ENCODE data around the gene CCDC197. TPM values are rescaled to one million over a fixed set of nuclear protein-coding genes. Genes with fewer than 3 reads are reported as not detected.
A peak's percentile ranks its signal among the peaks of the same experiment; 100 is the strongest.

Gene CCDC197
- total RNA-seq, 1 donor from 2014 or later = not detected

DNA sequence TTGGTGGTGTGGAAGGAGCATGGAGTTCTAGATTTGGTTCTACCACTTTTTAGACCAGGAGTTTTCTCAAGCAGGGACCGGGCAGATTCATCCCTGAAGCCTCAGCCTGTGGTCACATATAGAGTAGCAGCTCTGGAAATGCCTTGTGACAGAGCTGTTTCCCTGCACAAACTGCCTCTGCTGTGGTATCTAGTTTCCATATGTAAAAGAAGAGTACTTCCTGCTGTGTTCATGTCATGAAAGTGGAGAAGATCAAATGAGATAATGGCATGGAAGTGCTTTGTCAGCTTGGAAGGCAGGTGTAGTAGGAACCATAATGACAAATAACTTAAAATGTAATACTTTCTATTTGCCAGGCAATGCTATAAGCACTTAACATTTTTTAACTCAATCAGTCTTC is 55.1 kb downstream of the CCDC197 start:
- intact Hi-C loops (cut with DNase I) = no loop called here

GRCh38 chr14:94052662-94053061 is 55.6 kb downstream of the CCDC197 start:
- Histone ChIP-seq H3K4me3 (no peak overlapping the region), H3K27ac (no peak overlapping the region), H3K36me3 (peaks cover 99% of the 10 kb centered on the region), H3K9me3 (no peaks in the 10 kb centered on the region), H3K4me1 (peaks cover 3% of the 10 kb centered on the region), H3K27me3 (ENCODE audit: low read depth) (no peaks in the 10 kb centered on the region)
- TF ChIP-seq, protein P1, sequence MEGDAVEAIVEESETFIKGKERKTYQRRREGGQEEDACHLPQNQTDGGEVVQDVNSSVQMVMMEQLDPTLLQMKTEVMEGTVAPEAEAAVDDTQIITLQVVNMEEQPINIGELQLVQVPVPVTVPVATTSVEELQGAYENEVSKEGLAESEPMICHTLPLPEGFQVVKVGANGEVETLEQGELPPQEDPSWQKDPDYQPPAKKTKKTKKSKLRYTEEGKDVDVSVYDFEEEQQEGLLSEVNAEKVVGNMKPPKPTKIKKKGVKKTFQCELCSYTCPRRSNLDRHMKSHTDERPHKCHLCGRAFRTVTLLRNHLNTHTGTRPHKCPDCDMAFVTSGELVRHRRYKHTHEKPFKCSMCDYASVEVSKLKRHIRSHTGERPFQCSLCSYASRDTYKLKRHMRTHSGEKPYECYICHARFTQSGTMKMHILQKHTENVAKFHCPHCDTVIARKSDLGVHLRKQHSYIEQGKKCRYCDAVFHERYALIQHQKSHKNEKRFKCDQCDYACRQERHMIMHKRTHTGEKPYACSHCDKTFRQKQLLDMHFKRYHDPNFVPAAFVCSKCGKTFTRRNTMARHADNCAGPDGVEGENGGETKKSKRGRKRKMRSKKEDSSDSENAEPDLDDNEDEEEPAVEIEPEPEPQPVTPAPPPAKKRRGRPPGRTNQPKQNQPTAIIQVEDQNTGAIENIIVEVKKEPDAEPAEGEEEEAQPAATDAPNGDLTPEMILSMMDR (IDR thresholded peaks at IDR 0.05) = no peak
- ATAC-seq (no peak), DNase-seq (no peak)
- intact Hi-C loops (cut with DNase I) = no loop called here

More for the DNA sequence above, 55.1 kb downstream of the CCDC197 start:
- no peak overlapping the region for H3K27ac ChIP-seq
- H3K36me3 ChIP-seq = peaks cover 99% of the 10 kb centered on the region
- no peaks in the 10 kb centered on the region for H3K27me3 ChIP-seq (ENCODE audit: low read depth)
- H3K4me3 ChIP-seq = no peak overlapping the region
- H3K9me3 ChIP-seq = no peaks in the 10 kb centered on the region
- TF ChIP-seq, protein P1 (IDR thresholded peaks at IDR 0.05) = no peak
- no peaks in the 10 kb centered on the region for H3K4me1 ChIP-seq
- ATAC-seq (no peak), DNase-seq (no peak)

DNA sequence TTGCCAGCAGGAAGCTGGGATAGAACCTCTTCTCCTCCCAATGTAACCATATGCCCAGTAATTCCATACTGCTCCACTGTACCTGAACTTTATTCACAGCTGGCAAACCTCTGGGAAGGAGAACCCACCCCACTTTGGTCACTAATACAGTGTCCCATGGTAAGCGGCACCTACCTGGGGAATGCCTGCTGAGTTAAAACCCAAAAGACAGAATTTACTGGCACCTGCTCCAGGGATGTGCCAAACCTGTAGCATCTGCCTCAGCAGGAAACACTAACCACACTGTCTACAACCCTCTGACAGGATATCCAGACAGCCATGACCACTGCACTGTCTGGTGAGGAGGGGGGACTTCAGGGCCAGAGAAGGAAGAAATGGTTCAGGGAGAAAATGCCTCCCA is 57.3 kb downstream of the CCDC197 start:
- Histone ChIP-seq H3K27ac (no peak overlapping the region), H3K36me3 (peaks cover 99% of the 10 kb centered on the region), H3K9me3 (no peaks in the 10 kb centered on the region), H3K4me1 (peaks cover 9% of the 10 kb centered on the region), H3K27me3 (ENCODE audit: low read depth) (no peaks in the 10 kb centered on the region), H3K4me3 (no peak overlapping the region)
- ATAC-seq (no peak), DNase-seq (no peak)
- TF ChIP-seq, protein P1 (IDR thresholded peaks at IDR 0.05) = no peak
- intact Hi-C loops (cut with DNase I) = no loop called here

- Histone ChIP-seq H3K4me1 (peaks cover 9% of the 10 kb centered on the region), H3K27me3 (ENCODE audit: low read depth) (no peaks in the 10 kb centered on the region), H3K4me3 (no peak overlapping the region), H3K9me3 (no peaks in the 10 kb centered on the region), H3K36me3 (peaks cover 99% of the 10 kb centered on the region), H3K27ac (no peak overlapping the region)
- ATAC-seq (no peak), DNase-seq (no peak)
- TF ChIP-seq, protein P1 (IDR thresholded peaks at IDR 0.05) = no peak
- intact Hi-C loops (cut with DNase I) = no loop called here
These were observed 57.8 kb downstream of the CCDC197 start for GRCh38 chr14:94054936-94055335.

DNA sequence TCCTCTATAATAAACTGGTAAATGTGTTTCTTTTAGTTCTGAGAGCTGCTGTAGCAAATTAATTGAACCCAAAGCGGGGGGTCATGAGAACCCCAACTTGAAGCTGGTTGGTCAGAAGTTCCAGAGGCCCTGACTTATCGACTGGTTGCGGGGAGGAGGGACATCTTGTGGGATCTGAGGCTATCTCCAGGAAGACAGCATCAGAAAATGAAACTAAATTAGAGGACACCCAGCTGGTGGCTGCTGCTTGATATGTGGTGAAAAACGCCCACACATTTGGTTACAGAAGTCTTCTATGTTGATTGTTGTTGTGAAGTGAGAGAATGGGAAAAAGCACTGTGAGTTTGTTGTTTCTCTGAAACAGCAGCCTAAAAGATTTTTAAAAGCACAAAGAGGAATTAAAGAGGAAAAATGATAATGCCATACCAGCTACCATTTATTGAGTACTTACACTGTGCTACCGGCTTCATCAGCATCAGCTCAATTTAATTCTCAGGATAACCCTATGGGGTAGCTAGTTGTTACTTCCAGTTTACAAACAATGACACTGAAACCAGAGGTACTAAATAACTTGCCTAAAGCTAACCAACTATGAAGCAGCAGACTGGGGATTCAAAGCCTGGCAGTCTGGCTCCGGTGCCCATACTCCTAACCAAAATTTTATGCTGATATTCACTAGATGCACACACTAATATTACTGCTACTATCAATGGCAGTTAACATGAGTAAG is 59.6 kb downstream of the CCDC197 start:
- Histone ChIP-seq H3K9me3 (no peaks in the 10 kb centered on the region), H3K27ac (no peak overlapping the region), H3K4me3 (no peak overlapping the region), H3K27me3 (ENCODE audit: low read depth) (no peaks in the 10 kb centered on the region), H3K36me3 (peaks cover 99% of the 10 kb centered on the region), H3K4me1 (peaks cover 9% of the 10 kb centered on the region)
- TF ChIP-seq, protein P1 (IDR thresholded peaks at IDR 0.05) = no peak
- intact Hi-C loops (cut with DNase I) = no loop called here
- ATAC-seq (peak in 1 of 2 donors; percentile 12), DNase-seq (no peak)

Data from lower lobe of right lung (tissue), 2 donors.